HG03520 (cell line): ENCODE data around the gene CCNL1.
A peak's percentile ranks its signal among the peaks of the same experiment; 100 is the strongest.
"Not testable (repeated sequence)": the region's sequence is repeated elsewhere in the genome, so short reads cannot be mapped to it uniquely, and the experiment has no call there.

Experiments
- ATAC-seq: cut with Tn5 transposase; IDR thresholded peaks from one replicate; pipeline ENCODE4 v1.9.1; 2021; ENCODE audit warnings: mild to moderate bottlenecking, moderate library complexity; ENCODE audit not compliant: unreplicated experiment

Gene CCNL1

DNA sequence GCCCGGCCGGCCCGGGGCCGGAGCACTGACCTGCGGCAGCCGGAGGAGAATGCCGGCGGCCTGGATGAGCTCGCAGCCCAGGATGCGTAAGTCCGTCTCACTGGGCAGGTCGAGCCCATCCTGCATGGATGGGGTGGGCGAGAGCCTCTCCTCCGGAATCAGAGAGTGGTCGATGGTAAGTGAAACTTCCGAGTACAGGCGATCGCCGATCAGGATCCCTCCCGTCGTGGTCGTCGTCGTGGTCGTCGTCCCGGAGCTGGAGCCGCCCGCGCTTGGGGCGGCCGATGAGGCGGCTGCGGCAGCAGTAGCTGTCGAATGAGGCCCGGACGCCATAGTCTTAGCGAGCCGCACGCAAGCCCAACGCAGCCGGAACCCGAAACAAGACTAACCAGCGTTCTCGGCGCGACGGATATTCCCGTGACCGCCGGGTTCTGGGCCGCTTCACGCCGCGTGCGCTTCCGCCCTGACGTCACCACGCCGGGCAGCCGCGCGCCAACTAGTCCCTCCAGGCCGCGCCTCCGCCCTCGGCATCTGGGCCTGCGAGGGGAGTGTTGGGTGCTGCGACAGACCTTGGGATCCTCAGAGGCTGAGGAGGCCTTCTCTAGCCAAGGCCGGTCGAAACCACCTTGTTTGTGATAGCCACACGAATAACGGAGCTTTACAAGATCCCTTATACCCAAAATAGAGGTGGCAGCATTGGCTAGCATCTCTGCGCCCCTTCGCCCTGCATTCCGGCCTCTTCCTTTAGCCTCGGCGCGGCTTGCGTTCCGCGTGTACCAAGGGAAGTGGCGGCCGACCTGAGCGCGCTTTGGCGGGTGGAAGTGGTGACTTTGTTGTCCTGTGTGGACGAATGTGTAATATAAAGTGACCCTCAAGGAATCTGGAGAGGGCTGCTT is at the start of gene CCNL1:
TSS of gene CCNL1 (minus strand) at position 386 of the 896 bp plus-strand sequence. CDS start at position 333, 53 bp downstream.
- ATAC-seq, result peak; percentile 72

GRCh38 chr3:157204880-157205279 is 44.9 kb upstream of the CCNL1 start:
- no peak for ATAC-seq

GRCh38 chr3:157204431-157204830 is 44.5 kb upstream of the CCNL1 start:
- no peak for ATAC-seq

DNA sequence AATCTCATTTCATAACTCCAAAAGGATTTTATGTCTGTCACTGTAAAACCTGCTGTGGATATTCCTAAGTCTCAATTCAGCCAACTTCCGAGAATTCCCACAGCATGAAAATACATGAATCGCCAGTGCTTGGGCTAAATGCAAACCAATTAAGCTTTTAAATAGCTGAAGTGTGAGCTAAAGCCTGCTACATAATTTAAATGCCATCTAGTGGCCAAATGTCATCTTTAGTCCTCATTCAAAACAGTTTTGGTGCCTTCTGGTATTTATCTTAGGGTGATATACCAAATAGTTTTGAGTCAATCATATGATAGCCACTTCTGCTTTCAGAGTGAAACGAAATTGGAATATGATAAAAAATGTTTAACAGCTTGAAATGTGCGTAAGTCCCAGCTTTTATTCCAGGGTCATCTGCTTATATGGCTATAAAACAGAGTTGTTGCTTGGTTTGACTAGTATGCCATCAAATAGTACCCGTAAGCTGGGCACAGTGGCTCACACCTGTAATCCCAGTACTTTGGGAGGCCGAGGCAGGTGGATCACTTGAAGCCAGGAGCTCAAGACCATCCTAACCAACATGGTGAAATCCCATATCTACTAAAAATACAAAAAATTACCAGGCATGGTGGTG is 41.8 kb upstream of the CCNL1 start:
- ATAC-seq, result peak; percentile 63

DNA sequence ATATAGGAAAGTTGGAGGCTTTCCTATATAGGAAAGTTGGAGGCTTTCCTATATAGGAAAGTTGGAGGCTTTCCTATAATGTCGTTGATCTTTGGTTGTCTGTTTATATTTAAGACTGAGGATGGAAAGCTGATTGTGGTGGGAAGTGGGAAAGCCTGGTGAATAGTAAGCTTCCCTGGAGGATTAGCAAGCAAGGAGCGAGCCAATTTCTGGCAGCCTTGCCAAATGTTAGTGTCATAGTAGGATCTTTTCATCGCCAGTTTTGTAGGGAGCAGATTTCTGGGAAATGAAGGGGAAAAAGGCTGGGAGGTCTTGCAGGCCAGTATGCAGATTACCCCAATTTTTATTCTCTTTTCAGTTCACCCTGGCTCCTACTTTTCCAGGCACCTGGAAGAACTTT is 39.9 kb upstream of the CCNL1 start:
- no peak for ATAC-seq

GRCh38 chr3:157195965-157196364 is 36.0 kb upstream of the CCNL1 start:
- ATAC-seq, result no peak

DNA sequence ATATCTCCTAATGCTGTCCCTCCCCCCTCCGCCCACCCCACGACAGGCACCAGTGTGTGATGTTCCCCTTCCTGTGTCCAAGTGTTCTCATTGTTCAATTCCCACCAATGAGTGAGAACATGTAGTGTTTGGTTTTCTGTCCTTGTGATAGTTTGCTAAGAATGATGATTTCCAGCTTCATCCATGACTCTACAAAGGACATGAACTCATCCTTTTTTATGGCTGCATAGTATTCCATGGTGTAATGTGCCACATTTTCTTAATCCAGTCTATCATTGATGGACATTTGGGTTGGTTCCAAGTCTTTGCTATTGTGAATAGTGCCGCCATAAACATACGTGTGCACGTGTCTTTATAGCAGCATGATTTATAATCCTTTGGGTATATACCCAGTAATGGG is 31.2 kb upstream of the CCNL1 start:
- not testable (repeated sequence) for ATAC-seq

DNA sequence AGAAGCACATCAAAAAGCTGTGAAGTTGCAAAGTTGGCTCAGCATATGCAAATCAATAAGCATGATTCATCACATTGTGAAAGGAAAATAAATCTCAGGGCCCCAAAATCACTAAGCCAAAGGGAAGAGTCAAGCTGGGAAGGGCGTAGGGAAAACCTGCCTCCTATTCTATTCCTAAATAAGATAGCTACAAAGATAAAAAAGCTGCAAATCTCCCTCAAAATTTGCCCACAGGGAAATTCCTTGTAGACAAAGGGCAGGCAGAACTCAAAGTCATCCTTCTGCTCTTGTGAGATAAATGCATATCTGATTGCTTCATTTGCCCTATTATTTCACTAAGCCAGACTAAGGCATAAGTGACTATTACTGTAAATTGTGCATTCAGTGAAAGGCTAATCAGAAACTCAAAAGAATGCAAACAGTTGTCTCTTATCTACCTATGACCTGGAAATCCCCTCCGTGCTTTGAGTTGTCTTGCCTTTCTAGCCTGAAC is 30.5 kb upstream of the CCNL1 start:
- ATAC-seq, result no peak

DNA sequence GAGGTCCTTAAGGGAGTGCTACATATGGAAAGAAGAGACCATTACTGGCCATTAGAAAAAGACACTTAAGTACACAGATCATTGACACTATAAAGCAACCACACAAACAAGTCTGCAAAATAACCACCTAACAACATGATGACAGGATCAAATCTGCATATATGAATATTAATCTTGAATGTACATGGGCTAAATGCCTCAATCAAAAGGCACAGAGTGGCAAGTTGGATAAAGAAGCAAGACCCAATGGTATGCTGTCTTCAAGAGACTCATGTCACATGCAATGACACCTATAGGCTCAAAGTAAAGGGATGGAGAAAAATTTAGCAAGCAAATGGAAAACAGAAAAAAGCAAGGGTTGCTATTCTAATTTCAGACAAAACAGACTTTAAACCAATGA is 28.4 kb upstream of the CCNL1 start:
- no peak for ATAC-seq

GRCh38 chr3:157182879-157183278 is 22.9 kb upstream of the CCNL1 start:
- no peak for ATAC-seq

GRCh38 chr3:157180262-157180661 is 20.3 kb upstream of the CCNL1 start:
- no peak for ATAC-seq

DNA sequence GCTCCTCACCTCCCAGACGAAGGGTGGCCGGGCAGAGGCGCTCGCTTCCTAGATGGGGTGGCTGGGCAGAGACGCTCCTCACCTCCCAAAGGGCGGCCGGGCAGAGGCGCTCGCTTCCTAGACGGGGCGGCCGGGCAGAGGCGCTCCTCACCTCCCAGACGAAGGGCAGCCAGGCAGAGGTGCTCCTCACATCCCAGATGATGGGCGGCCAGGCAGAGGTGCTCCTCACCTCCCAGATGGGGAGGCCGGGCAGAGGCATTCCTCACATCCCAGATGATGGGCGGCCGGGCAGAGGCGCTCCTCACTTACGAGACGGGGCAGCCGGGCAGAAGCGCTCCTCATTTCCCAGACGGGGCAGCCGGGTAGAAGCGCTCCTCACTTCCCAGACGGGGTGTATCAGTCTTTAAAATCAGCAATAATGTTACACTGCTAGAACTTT is 19.4 kb upstream of the CCNL1 start:
- no peak for ATAC-seq

- not testable (repeated sequence) for ATAC-seq
Measured at GRCh38 chr3:157178503-157179364, 18.8 kb upstream of the CCNL1 start.

GRCh38 chr3:157177801-157178453 is 18.0 kb upstream of the CCNL1 start:
- ATAC-seq, result not testable (repeated sequence)

GRCh38 chr3:157176934-157177333 is 17.0 kb upstream of the CCNL1 start:
- ATAC-seq, result no peak

- ATAC-seq, result no peak
Measured at GRCh38 chr3:157175691-157176507, 16.0 kb upstream of the CCNL1 start.

- ATAC-seq, result peak; percentile 92
Measured at GRCh38 chr3:157174649-157175498, 14.9 kb upstream of the CCNL1 start.

GRCh38 chr3:157174290-157174648 is 14.3 kb upstream of the CCNL1 start:
- no peak for ATAC-seq

- not testable (repeated sequence) for ATAC-seq
Measured at GRCh38 chr3:157173343-157173742, 13.4 kb upstream of the CCNL1 start.
